GM21529 (cell line): Measurements from ENCODE around the gene BLOC1S1.
A peak's percentile ranks its signal among the peaks of the same experiment; 100 is the strongest.

Source experiments
- ATAC-seq: cut with Tn5 transposase; IDR thresholded peaks from one replicate; pipeline ENCODE4 v1.9.1; 2021; ENCODE audit not compliant: unreplicated experiment

Gene BLOC1S1

DNA sequence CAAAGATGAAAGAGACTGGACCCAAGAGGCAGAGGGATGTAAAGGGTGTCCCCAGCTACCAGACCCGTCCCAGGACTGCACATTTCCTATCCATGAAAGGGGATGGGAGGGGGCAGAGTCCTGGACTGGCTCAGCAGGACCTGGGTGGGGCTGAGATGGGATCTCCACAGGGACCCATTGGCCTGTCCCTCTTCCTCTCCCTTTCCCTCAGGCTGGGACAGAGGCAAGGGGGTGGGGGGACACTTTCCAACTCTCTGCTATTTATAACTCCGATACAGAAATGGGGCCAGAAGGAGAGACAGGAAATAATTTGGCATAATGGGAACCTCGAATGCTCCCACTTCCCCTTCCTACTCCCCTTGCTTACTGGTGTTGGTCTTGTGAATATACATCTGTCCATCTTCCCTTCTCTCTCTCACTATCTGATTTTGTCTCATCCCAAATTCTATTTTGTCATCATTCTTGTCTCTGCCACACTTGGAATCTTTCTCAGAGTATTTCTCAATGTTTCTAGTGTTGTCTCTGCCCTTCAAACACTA, 7.1 kb upstream of the BLOC1S1 start:
- no peak for ATAC-seq

DNA sequence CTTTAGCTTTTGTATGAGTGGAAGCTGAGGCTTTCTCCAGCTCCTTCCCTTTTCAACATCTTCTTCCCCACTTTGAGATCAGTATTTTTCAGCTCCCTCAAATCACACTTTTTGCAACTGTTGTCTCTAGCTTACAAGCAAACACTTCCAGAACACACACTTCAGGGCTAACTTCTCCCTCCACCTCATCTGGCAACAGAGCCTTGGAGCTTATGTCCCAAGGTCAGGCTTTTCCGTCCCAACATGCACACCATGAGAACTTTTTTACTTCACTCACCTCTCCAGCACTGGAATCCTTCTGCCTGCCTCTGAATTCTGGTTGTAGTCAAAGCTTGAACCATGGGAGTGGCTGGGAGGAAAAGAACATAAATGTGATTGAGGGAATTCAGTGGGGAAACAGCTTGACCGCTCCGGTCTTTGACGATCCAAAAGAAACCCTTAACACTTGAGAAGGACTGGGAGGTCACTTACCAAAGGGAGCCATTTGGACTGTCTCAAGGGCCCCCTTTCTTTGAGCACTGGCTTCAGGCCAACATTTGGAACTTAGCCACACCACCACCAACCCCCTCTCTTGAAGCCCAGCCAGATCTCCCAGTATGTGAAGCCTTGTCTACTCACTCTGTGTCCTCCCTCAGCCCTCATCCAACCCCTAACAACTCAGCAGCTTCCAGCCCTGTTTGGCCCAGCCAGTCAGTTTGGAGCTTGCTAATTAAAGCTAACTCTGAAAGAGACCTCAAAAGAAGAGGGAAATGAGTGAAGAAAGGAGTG, 3.9 kb upstream of the BLOC1S1 start:
- no peak for ATAC-seq

DNA sequence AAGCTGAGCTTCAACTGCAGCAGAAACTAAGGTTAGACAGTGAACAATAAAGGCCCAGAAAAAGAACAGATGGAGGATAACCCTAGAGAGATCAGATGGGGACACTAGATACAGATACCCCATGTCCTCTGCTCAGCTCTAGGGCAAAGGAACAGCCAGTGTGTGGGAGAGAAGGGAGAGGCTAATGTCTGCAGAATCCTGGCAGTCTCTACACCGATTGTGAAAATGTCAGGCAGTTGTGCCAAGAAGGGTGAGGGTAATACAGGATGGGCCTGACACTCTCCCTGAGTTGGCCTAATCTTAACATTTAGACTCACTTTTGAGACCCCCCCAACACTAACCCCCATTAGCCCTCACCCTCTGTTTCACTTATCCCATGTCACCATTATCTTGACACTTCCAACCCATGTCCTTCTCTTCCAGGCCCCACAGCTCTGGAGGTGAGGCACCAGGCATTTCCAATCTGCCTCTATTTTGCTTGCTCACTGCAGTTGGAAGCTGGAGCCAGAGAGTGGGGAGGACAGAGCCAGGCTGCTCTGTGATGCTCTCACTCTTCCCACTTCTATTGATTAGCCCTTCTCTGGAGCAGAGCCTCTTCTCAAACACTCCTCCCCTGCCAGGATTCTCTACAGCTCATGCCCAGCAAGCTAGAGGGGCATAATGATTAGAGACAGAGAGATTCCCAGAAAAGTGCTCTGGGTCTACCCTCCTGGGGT, 3.0 kb upstream of the BLOC1S1 start:
- no peak for ATAC-seq

DNA sequence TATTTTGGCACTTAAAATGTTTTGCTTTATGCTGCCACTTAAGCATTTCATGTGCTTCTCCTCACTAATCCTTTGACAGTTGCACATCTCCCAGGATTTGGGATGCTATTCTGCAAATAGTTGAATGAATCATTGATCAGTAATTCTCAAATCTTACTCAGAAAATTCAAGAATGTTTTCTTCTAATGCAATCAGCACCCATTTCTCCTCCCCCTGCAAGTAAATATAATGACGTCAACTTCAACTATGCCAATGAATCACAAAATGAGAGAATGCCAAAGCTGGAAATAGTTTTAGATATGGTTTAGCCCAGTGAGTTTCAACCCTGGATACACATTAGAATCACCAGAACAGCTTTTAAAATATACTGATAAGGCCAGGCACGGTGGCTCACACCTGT, 2.1 kb upstream of the BLOC1S1 start:
- no peak for ATAC-seq

DNA sequence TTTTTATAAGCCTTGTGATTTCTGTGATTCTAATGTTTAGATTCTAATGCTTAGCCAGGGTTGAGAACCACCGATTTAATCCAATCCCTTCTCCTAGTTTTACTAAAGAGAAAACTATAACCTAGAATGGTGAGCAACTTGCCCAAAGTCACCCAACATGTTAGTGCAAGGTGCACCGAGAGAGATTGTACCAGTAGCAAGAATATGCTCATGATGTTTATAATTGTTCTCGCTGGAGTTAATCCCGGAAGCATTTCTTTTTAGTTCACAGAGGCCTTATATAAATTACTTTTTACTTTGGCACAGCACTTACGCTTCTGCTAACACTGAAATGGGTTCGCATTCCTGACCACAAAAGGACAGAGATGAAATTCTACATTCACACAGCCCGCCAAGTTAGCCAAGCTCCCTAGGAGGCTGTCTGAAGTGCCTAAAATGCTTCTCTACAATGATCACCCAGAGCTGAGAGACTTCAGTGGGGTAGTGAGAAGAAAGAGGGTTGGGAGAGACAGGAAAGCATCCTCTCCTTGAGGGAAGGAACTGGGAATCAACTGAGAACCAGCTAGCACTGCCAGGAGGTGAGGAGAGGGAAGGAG, 579 bp upstream of the BLOC1S1 start:
- ATAC-seq = no peak

DNA sequence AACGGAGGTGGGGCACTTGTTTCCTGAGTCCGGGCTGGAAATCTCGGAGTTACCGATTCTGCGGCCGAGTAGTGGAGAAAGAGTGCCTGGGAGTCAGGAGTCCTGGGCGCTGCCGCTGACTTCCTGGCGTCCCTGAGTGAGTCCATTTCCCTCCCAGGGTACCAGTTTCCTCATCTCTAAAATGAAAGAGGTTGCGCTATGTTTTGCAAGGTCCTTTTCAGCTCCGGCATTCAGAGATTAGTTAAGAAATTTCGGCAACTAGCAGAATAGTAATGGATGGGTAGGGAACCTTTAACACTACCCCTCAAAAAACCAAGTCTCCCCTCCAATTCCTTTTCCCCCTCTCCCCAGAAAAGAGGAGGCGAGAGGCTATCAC, 724 bp downstream of the BLOC1S1 start:
- no peak for ATAC-seq

DNA sequence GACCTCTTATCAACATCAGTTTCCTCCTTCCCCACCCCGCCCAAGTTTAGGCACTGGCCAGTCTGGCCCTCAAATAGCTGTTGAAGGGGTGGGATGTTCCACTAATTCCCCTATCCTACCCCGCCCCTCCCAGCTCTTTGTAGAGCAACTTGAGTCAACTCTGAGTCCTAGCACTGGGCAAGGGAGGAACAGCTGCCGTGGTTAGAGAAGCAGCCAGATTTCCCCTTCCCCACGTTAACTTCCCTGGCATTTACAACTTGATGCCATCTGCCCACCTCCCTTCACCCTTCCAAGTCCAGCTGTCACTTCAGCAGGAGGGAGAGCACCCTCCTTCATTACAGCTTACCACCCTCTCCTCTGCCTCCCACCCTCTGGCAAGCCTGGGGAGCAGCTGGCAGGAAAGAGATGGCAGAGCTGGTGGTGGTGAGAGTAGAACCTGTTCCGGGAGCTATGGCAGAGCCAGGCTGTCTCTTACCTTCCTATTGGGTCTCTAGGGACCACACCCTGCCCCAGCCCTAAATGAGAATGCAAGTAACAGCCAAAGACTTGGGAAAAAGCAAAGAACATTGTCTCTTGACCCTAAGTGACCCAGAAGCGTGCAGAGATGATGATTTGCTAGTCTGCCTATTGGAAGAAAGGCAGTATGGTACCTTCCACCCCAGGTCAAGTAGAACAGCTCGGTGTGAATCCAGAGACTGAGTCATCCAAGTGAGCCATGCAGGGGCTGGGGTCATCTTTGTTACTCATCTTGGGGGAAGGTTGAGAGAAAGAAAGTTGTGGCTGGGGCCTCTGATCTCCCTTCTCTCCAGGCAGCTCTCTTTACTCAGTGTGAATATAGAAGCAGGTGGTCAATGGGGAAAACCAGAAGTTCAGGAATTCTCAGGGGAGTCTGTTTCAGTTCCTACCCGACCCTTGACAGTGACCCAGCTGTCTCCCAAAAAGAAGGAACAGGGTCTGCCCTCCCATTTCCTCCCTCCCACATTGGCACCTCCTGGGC, 1.5 kb downstream of the BLOC1S1 start:
- ATAC-seq = no peak

DNA sequence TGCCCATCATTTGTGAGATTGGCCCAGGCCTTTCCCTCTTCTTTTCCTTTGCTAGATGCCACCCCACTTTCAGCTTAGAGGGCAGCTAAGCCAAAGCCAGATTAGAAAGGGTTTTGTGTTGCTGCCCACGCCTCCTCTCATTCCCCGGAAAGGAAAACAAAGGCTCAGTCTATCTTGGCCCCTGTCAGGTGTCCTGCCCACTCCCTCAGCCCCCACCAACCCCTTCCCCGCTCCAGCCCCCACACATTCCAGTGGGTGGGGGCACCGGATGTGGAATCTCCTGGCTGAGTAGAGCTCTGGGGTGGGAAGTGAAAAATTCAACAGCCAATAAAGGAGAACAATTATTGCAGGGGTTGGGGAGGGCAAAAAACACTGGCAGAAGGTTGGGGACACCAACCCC, 2.2 kb downstream of the BLOC1S1 start:
- no peak for ATAC-seq

DNA sequence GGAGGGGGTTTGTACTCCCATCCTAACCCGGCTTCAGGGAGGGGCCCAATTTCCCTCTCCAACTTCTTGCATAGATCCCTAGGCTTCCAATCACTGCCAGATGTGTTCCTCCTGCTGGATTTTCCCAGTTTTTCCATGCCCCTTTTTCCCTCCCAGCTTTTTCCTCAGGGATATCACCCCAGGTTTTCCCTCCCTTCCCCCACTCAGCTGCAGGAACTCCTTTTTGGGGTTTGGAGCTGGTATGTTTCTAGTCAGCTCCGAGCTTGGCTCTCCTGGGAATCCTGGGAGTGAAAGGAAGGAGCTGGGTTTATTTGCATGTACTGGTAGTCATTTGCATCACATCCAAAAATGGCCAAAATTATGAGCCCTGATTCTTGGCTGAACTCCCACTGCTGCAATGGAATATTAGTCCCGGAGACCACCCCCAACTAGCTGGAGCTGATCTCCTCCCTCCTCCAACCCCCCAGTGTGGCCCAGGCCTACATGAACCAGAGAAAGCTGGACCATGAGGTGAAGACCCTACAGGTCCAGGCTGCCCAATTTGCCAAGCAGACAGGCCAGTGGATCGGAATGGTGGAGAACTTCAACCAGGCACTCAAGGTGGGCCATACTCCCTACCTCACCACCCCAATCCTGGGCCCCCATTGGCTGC, 2.9 kb downstream of the BLOC1S1 start:
- ATAC-seq = no peak

DNA sequence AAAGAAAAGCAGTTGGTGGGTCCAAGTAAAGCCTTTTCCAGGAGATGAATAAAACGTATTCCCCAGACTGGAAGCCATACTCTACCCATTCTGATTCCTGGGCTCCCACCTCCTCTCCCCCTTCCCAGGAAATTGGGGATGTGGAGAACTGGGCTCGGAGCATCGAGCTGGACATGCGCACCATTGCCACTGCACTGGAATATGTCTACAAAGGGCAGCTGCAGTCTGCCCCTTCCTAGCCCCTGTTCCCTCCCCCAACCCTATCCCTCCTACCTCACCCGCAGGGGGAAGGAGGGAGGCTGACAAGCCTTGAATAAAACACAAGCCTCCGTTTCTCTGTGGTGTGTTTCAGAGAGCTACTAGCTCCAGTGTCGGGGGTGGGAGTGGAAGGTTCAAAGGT, 3.5 kb downstream of the BLOC1S1 start:
- ATAC-seq = no peak

DNA sequence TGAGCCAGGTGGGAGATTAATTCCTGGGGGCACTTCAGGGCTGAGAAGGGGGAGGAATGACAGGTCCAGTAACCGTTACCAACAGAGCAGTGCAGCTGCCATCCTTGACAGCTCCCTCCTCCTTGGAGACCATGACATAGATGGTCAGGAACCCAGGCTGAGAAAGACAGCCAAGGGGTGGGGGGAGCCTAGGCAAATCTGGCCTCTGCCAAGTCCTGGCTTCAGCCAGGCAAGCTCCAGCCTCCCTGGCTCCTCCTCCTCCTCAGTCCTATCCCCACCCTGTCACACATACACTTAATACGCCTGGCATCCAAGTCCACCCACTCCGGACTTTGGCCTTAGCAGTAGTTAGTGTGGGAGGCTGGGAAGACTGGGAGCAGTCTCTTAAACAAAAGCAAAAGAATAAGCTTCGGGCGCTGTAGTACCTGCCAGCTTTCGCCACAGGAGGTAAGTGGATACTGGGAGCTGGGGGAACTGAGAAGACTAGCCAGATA, 4.3 kb downstream of the BLOC1S1 start, which contains the start of gene RDH5:
Gene RDH5 (plus strand): TSS at position 323 of the 494 bp plus-strand sequence. CDS start 792 bp downstream, outside the sequence.
- no peak for ATAC-seq

DNA sequence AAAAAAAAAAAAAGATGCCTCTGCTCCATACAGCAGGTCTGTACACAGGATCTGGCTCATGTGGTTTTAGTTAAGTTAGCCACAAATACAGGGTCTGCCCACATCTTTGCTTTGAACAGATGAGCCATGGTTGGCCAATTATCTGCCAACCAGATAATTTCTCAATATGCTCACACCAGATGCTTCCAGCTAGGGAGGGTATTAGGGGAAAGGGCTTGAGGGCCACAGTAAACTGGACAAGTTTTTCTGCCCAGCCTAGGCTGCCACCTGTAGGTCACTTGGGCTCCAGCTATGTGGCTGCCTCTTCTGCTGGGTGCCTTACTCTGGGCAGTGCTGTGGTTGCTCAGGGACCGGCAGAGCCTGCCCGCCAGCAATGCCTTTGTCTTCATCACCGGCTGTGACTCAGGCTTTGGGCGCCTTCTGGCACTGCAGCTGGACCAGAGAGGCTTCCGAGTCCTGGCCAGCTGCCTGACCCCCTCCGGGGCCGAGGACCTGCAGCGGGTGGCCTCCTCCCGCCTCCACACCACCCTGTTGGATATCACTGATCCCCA, 5.1 kb downstream of the BLOC1S1 start:
- ATAC-seq = no peak

DNA sequence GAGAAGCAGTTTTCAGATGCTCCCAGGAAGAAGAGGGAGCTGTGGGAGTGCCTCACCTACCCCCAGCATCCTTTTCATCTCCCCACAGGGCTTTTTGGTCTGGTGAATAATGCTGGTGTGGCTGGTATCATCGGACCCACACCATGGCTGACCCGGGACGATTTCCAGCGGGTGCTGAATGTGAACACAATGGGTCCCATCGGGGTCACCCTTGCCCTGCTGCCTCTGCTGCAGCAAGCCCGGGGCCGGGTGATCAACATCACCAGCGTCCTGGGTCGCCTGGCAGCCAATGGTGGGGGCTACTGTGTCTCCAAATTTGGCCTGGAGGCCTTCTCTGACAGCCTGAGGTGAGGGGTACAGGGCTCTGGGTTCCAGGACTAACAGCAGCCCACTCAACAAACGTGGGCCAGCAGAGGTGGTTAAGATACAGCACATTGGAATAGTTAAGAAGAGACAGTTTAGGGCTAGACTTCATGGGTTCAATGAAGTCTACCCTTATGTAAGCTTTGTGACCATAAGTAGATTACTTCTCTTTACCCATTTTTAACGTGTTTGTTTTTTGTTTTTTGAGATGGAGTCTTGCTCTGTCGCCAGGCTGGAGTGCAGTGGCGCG, 5.9 kb downstream of the BLOC1S1 start:
- ATAC-seq = no peak

DNA sequence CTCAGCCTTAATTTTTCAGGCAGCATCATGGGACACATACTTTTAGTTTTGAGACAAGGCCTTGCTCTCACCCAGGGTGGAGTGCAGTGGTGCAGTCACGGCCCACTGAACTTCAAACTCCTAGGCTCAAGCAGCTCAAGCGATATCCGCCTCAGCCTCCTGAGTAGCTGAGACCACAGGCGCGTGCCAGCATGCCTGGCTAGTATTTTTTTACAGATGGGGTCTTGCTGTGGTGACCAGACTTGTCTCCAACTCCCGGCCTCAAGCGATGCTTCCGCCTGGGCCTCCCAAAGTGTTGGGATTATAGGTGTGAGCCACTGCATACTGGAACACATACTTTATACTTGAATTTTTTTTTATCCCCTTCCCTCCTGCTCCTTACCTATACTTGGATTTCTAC, 7.1 kb downstream of the BLOC1S1 start:
- no peak for ATAC-seq

DNA sequence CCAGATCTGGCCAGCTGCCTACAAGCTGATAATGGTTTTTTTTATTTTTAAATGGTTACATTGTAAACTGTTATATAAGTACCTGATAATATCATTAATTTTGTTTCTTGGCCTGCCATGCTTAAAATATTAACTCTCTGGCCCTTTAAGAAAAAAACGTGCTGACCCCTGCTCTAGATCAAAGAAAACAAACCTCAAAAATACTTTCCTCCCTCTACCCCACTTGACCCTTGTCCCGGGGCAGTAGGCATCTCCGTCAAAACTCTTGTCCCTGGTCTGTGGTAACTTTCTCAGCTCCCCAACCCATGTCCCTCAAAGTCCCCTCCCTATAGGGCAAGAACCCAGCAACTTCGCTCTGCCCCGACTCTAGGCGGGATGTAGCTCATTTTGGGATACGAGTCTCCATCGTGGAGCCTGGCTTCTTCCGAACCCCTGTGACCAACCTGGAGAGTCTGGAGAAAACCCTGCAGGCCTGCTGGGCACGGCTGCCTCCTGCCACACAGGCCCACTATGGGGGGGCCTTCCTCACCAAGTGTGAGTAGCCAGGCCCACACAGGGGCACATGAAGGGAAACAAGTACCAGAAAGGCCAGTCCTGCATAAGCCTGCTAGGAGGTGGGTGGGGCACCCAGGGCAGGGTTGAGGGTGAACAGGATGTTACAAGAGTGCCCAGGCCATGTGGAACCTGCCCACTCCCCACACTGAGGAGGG, 7.8 kb downstream of the BLOC1S1 start:
- ATAC-seq = no peak

DNA sequence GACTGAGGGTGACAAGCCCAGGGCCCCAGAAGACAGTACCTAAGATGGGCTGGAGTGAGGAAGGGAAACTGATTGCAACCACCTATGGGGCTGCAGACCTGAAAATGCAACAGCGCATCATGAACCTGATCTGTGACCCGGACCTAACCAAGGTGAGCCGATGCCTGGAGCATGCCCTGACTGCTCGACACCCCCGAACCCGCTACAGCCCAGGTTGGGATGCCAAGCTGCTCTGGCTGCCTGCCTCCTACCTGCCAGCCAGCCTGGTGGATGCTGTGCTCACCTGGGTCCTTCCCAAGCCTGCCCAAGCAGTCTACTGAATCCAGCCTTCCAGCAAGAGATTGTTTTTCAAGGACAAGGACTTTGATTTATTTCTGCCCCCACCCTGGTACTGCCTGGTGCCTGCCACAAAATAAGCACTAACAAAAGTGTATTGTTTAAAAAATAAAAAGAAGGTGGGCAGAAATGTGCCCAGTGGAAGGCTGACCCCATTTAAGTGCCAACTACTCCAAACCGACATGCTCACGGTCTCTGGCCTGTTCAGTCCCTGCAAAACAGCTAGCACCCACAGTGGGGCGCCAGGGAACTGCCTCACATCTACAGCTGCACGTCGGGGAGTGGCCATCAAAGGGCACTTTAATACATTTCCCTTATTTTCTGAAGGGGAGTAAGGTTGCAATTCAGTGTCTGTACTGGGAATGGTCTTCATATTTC, 8.5 kb downstream of the BLOC1S1 start:
- ATAC-seq = peak; percentile 32

DNA sequence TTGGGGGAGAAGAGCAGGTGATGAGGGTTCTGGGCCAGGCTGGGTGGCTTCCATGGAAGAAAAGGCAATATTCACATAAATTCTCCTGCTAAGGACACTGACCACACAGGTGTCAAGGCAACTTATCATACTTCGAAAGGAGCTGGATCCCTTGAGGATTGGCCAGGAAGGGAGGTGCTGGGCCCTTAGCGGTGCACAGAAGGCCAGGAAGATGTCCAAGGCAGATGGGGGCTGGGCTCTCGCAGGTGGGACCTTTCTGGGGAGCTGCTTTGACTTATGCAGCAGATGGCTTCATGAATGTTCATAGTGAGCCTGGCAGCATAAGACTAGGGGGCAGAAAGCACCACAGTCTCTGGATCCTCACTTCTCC, 9.1 kb downstream of the BLOC1S1 start:
- ATAC-seq = no peak

DNA sequence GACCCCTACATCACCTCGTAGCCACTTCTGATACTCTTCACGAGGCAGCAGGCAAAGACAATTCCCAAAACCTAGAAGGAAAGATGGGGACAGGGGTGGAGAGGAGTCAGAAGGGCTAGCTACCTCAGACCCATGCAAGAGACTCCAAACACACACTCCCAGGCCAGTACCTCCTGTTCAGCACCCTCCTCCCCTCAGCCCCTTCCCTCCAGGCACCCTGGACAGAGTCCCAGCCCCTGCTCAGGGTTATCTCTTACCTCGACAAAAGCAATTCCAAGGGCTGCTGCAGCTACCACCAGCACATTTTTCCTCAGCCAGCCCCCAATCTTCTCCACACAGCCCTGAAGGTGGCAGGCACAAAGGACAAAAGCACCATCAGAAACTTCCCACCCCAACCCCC, 9.7 kb downstream of the BLOC1S1 start:
- ATAC-seq = no peak
